Measurements from ENCODE around the gene OAS3. TPM values are rescaled to one million over a fixed set of nuclear protein-coding genes. Genes with fewer than 3 reads are reported as not detected.

OAS3 gene
- total RNA-seq, 2 donors from 2014 or later = 12.9 to 27.2 TPM

DNA sequence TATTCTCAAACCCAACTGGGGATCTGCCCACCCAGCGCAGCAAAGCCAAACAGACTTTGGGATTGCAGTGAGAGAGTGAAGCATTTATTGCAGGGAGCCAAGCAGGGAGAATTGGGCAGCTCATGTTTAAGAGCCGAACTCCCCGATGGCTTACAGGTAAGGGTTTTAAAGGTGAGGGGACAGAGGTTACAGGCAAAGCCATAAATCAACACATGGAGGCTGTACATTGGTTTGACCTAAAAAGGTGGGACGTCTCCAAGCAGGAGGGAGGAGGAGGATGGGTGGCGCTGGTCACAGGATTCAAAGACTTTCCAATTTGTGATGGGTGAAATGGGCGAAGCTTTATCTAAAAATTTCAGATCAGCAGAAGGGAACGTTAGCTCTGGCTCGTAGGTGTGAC, 58.2 kb downstream of the OAS3 start:
- no peak for DNase-seq
- no peak for ATAC-seq
- intact Hi-C loops (cut with DNase I, micrococcal nuclease) = no loop called here

DNA sequence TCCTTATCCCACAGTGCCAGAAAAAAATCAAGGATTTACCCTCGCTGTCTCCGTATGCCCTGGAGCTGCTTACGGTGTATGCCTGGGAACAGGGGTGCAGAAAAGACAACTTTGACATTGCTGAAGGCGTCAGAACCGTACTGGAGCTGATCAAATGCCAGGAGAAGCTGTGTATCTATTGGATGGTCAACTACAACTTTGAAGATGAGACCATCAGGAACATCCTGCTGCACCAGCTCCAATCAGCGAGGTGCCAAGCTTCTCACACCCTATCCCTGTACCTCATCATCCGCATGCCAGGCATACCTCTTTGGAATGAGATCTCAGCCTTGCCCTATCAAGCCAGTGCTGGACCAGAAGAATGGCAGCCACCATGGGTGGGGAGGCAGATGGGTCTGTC, 59.2 kb downstream of the OAS3 start:
- intact Hi-C loops (cut with DNase I, micrococcal nuclease) = no loop called here
- ATAC-seq = no peak
- DNase-seq = no peak

DNA sequence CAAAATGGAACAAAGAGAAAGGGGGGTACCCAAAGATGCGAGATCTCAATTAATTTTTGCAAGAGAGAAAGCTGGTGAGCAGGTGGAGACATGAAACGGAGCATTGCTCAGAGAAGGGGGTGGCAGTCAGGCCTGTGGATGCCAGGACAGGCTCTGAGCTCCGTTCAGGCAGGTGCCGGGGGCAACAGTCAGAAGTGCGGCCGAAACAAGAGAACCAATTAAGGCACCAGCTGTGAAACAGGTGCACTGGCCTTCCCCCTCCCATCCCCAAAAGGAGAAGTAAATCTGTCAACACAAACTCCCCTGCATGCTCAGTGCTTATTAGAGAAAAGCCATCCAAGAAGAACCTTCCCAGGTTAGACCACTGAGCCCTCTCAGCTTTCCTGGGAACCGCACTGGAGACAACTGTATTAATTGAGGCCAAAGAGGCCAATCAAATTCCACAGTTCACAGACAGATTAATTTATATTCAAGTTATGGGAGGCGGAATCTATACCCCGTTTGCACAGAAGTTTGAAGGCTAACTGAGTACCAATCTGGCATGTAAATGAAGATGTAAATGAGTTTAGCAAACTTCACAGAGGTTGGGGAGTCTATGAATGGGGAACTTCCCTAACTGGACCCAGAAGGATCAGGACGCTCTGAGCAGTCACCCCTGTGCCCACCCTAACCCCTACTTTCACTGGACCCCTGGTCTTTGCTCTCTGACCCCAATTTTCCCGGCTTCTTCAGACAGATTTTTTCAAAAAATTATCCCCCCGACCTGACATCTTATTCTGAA, 60.9 kb downstream of the OAS3 start:
- intact Hi-C loops (cut with DNase I, micrococcal nuclease) = no loop called here
- ATAC-seq (no peak), DNase-seq (peak in 1 of 2 donors; percentile 18)

DNA sequence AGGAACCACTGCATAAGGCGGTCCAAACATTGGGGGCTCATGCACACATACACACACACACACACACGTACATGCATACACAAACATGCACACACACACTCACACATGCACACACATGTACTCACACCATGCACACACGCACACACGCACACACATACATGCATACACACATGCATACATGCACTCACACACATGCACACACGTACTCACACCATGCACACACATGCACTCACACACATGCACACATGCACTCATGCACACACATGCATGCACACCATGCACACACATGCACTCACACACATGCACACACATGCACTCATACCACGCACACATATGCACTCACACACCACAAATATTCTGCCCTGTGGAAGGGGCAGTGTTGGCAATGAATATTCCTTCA, 62.2 kb downstream of the OAS3 start:
- DNase-seq = no peak
- ATAC-seq = no peak
- intact Hi-C loops (cut with DNase I, micrococcal nuclease) = no loop called here

DNA sequence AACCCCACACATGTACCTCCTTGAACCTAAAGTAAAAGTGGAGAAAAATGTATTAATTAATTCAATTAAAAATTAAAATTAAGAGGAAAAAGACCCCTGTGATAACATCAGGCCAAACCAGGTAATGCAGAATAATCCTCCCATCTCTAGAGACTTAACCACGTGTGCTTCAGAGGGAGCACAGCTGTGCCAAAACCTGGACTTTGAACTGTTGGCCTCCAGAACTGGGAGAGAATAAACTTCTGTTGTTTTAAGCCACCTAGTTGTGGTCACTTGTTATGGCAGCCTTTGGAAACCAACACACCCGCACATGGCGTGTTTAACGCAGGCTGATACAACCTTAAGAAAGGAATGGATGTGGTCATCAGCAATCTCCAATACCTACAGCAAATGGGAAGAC, 63.9 kb downstream of the OAS3 start:
- ATAC-seq (peak; percentile 52), DNase-seq (no peak)
- intact Hi-C loops (cut with DNase I, micrococcal nuclease) = no loop called here

DNA sequence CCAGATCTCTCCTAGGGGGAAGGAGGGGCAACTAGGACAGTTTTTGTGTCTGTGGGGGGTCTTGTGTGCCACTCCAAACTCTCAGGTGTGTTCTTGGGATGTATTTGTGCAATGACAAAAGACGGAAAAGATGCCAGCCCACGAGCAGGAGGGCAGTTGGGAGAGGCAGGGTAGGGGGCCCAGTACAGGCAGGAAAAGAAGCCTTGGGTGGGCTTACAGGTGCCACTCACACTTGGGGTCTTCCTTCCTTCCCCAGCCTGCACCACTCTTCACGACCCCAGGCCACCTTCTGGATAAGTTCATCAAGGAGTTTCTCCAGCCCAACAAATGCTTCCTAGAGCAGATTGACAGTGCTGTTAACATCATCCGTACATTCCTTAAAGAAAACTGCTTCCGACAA, 64.4 kb downstream of the OAS3 start:
- intact Hi-C loops (cut with DNase I, micrococcal nuclease) = no loop called here
- no peak for ATAC-seq
- DNase-seq = no peak

DNA sequence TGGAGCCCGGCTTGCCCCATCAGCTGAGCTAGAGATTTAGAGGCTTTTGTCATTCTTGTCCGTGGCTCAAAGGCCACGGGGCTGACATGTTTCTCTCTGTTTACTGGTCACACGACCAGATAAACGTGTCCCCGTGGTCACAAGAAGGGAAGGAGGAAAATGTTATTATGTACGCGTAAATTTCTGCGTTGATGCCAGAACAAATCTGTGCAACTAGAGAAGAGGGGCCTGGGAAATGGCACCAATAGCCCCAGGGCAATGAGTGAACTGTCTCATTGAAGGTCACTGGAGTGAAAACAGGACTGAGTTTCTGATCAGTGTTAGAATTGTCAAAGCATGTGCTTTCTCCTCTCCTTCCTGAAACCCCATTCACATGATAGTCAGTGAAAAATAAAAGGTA, 65.4 kb downstream of the OAS3 start:
- no peak for DNase-seq
- intact Hi-C loops (cut with DNase I, micrococcal nuclease) = no loop called here
- no peak for ATAC-seq

DNA sequence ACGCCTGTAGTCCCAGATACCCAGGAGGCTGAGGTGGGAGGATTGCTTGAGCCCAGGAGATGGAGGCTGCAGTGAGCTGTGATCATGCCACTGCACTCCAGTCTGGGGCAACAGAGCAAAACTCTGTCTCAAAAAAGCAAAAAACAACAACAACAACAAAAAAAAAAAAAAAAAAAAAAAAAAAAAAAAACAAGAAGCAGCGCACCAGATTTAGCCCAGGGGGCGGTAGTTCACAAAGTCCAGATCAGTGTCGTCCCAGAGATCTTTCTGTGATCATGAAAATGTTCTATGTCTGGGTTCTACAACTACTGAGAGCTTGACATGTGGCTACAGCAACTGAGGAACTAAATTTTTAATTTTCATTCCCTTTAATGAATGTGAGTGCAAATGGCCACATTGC, 67.5 kb downstream of the OAS3 start:
- intact Hi-C loops (cut with DNase I, micrococcal nuclease) = no loop called here
- ATAC-seq = no peak
- no peak for DNase-seq

DNA sequence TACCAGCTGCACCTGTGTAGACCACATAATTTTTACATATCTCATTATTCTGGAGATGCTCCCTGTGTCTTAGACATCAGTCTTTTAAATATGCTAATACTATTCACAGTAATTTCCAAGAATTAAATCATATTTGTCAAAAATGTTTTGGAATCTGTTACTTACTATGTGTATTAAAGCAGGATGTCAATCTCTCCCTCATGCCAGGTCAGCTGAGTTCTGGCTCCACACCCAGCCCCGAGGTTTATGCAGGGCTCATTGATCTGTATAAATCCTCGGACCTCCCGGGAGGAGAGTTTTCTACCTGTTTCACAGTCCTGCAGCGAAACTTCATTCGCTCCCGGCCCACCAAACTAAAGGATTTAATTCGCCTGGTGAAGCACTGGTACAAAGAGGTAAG, 67.9 kb downstream of the OAS3 start:
- intact Hi-C loops (cut with DNase I, micrococcal nuclease) = no loop called here
- no peak for DNase-seq
- ATAC-seq = no peak

DNA sequence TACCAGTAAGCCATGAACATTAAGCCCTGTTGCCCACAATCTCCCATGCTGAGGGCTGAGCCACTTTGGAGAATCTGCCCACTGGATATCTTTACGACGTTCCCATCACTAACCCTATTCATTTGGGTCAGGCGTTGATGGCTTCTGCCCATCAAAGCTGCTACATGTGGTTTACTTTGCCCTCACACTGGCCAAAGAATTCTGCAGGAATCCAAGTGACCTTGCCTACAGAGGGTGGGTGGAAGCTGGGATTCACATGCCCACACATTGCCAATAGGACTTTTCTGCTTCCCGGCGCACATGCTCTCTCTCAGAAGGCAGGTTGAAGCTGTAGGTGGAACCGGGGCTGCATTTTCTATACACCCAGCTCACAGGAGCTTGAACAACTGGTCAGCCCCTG, 68.4 kb downstream of the OAS3 start:
- no peak for ATAC-seq

DNA sequence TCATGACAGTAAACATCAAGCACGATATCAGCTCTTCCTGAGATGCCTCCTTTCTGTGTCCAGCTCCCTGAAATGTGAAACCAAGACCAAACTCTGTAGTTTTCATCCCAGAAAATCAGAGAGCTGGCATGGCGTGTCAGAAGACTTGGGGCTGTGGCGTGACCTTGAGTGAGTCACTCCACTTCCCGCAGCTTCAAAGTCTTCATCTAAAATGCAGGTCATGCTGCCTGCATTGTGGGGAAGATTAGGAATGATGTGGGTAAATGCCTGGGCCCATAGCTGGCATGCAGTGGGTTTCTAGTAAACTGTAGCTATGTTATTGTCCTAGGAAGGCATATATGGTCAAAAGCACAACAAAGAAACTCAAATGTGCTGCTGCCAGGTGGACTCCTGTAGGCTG, 68.9 kb downstream of the OAS3 start:
- no peak for ATAC-seq
- DNase-seq = no peak
- intact Hi-C loops (cut with DNase I, micrococcal nuclease) = no loop called here

More for the DNA sequence above, 68.4 kb downstream of the OAS3 start:
- DNase-seq = no peak
- intact Hi-C loops (cut with DNase I, micrococcal nuclease) = no loop called here

DNA sequence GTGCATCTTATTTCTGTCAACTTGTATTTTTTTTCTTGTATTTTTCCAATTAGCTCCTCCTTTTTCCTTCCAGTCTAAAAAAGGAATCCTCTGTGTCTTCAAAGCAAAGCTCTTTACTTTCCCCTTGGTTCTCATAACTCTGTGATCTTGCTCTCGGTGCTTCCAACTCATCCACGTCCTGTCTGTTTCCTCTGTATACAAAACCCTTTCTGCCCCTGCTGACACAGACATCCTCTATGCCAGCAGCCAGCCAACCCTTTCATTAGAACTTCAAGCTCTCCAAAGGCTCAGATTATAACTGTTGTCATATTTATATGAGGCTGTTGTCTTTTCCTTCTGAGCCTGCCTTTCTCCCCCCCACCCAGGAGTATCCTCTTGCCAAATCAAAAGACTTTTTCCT, 72.4 kb downstream of the OAS3 start:
- DNase-seq (no peak), ATAC-seq (no peak)
- intact Hi-C loops (cut with DNase I, micrococcal nuclease) = no loop called here

DNA sequence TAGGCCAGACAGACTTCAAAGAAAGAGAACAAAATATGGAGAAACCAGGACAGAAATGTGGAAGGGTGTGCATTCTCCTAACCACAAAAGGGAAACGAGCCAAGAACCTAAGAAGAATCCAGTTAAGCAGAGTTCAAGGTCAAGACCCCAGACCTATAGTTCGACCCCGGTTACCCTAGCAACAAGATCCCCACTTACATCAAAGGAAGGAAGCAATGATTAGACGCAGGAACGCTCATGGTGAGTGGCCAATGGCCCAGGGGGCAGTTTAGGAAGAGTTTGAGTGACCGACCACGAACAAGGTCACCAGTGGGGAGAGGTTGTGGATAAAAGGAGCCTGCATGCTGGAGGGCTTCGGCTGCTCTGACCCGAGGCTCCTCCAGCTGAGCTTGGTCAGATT, 76.3 kb downstream of the OAS3 start:
- intact Hi-C loops (cut with DNase I, micrococcal nuclease) = no loop called here
- ATAC-seq (no peak), DNase-seq (no peak)

DNA sequence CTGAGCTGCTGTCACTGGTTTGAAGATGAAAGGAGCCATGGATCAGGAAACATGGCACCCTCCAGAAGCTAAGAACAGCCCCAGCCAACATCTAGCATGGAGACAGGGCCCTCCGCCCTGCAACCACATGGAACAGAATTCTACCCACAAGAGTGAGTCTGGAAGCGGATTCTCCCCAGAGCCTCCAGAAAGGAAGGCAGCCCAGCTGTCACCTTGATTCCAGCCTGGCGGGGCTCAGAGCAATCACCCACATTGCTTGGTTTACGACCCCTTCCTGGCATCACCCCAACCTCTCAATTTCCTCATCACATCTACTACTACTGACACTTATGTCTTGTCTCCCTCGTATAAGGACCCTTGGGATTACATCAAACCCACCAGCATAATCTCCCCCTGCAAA, 78.5 kb downstream of the OAS3 start:
- intact Hi-C loops (cut with DNase I, micrococcal nuclease) = no loop called here
- ATAC-seq = no peak
- no peak for DNase-seq

DNA sequence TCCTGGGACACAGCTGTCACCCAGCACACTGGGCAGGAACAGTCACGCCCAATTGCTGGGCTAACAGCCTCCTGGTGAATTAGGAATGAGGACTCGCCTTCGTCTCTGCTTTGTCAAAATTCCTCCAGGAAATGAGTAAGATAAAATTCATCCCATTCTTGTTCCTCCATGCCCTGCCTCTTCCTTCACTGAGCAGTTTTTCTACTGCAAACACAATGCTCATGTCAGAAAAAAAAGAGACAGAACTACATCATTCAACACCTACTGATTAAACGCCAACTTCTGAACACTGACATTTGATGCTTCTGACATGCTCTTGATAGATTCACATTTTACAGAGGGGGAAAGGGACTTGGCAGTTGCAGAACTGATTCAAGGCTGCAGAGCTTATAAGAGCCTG, 80.8 kb downstream of the OAS3 start:
- DNase-seq = no peak
- intact Hi-C loops (cut with DNase I, micrococcal nuclease) = no loop called here
- ATAC-seq = no peak

DNA sequence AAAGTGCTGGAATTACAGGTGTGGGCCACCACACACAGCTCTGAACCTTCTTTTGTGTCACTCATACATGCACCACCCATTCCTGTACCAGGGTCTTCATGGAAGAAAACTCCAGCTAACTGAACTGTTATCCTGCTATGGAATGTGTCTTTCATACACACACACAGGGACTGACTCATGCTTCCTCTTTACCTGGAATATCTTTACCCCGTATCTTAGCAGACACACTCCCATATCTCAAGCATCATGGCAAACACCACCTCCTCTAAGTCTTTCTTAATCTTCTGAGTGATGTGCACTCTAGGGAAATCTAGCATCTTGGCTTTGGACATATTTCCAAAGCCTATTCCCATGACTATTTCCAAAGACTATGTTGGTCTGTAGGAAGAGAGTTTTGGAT, 83.2 kb downstream of the OAS3 start:
- no peak for DNase-seq
- no peak for ATAC-seq
- intact Hi-C loops (cut with DNase I, micrococcal nuclease) = no loop called here

Other genes starting within 250 kb of the OAS3 start
- under 1 TPM in 1 of 2 donors, not detected in 1; 0.45 TPM for gene RPH3A, start 146.7 kb upstream of the OAS3 start, total RNA-seq
- 100 to 1,000 TPM in 1 of 2 donors, 10 to 100 TPM in 1; 97.4 to 104 TPM for gene OAS1, start 31.5 kb upstream of the OAS3 start, total RNA-seq
- 1 to 10 TPM; 3.2 to 6.7 TPM for gene OAS2, start 40.0 kb downstream of the OAS3 start, total RNA-seq
- 1 to 10 TPM; 1.2 to 2.3 TPM for gene DTX1, start 118.3 kb downstream of the OAS3 start, total RNA-seq
- 10 to 100 TPM in 1 of 2 donors, 1 to 10 TPM in 1; 9.0 to 14.1 TPM for gene RASAL1, start 197.3 kb downstream of the OAS3 start, total RNA-seq
- gene CFAP73, start 211.2 kb downstream of the OAS3 start, total RNA-seq = under 1 TPM in 1 of 2 donors, not detected in 1; 0.43 TPM
- 10 to 100 TPM; 42.0 to 56.9 TPM for gene DDX54, start 247.0 kb downstream of the OAS3 start, total RNA-seq
- 10 to 100 TPM; 17.4 to 18.0 TPM for gene RITA1, start 247.2 kb downstream of the OAS3 start, total RNA-seq

Data from left colon (tissue), 2 donors.